Spleen (tissue), 7 donors: ENCODE results near the gene CDH13.

Experiments
- POLR2A ChIP-seq, 3 donors: fragments of 450-650 bp; IDR thresholded peaks; one replicate each; pipeline ENCODE4 v1.5.1; 2017; ENCODE audit warnings: antibody characterized with exemption in 3 of 3, mild to moderate bottlenecking in 1 of 3
- TF ChIP-seq, protein P1 (sequence below), 11 experiments: fragments of 200-600 bp in 7 of 11; fragments of 450-650 bp in 4 of 11; sonication (generic) in 4 of 11; IDR thresholded peaks in 8 of 11; conservative IDR thresholded peaks in 3 of 11; 1 replicate in 7 of 11; 2 replicates in 4 of 11; pipeline versions ENCODE4 v1.4.0 to v1.8.0; 2016 to 2021; ENCODE audit warnings: antibody characterized with exemption in 11 of 11, inconsistent platforms in 4 of 11, mild to moderate bottlenecking in 1 of 11
- donor health status: DM: no; HTN: no; CAD: no; lungs with moderate emphysema.
- donor health status: DM: no; HTN: no; CAD: no.
- donor health status: DM: no; HTN: no; CAD: no.

DNA sequence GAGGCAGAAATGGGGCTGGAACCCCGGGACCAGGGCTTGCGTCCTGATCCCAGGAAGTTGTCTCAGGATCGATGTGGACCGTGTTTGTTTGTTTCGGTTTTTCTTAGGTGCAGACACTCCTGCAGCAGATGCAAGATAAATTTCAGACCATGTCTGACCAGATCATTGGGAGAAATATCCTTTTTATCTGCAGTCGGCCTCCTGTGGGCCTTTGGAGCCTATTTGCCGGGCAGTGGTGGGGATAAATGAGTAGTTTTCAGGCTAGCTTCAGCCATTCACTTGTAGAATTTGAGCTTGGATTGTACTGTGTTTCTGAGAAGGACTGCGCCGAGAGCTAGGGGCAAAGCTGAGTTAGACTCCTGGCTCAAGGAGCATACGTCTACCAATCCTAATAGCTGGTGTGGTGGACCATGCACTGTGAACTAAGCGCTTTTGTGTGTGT is 1181.8 kb downstream of the CDH13 start:
- TF ChIP-seq, protein P1, sequence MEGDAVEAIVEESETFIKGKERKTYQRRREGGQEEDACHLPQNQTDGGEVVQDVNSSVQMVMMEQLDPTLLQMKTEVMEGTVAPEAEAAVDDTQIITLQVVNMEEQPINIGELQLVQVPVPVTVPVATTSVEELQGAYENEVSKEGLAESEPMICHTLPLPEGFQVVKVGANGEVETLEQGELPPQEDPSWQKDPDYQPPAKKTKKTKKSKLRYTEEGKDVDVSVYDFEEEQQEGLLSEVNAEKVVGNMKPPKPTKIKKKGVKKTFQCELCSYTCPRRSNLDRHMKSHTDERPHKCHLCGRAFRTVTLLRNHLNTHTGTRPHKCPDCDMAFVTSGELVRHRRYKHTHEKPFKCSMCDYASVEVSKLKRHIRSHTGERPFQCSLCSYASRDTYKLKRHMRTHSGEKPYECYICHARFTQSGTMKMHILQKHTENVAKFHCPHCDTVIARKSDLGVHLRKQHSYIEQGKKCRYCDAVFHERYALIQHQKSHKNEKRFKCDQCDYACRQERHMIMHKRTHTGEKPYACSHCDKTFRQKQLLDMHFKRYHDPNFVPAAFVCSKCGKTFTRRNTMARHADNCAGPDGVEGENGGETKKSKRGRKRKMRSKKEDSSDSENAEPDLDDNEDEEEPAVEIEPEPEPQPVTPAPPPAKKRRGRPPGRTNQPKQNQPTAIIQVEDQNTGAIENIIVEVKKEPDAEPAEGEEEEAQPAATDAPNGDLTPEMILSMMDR (IDR thresholded peaks at IDR 0.05 in 8 of 11, conservative IDR thresholded peaks at IDR 0.05 in 3 of 11), result no peak
- no peak for TF ChIP-seq POLR2A (IDR thresholded peaks at IDR 0.05)
